SK-N-SH (cell line): ENCODE data around the gene FLRT1.

Source experiments
- CTCF ChIP-seq: fragments of 200-600 bp; sonication (generic); IDR thresholded peaks from 2 replicates; pipeline ENCODE4 v1.6.1; 2017; ENCODE audit warnings: antibody characterized with exemption, mild to moderate bottlenecking, moderate library complexity
- EP300 ChIP-seq, 2 experiments: IDR thresholded peaks; 2 replicates each; pipeline versions ENCODE4 v1.4.0 to v1.6.1; 2012; ENCODE audit warnings: borderline replicate concordance in 1 of 2, low read depth in 1 of 2, low read length in 1 of 2
- GATA2 ChIP-seq: sonication (generic); formaldehyde crosslinking; IDR thresholded peaks from 2 replicates; pipeline ENCODE4 v1.5.0; 2020; ENCODE audit warnings: mild to moderate bottlenecking, missing genetic modification reagents
- JUND ChIP-seq: IDR thresholded peaks from 2 replicates; pipeline ENCODE4 v1.4.0; 2012
- POLR2AphosphoS5 ChIP-seq: IDR thresholded peaks from 2 replicates; pipeline ENCODE4 v1.6.1; 2012; ENCODE audit warnings: low read depth, low read length
- RAD21 ChIP-seq: IDR thresholded peaks from 2 replicates; pipeline ENCODE4 v1.6.1; 2012; ENCODE audit warnings: mild to moderate bottlenecking, low read length
- RFX5 ChIP-seq: IDR thresholded peaks from 2 replicates; pipeline ENCODE4 v1.6.1; 2012; ENCODE audit warnings: mild to moderate bottlenecking, improper control_type of control experiment, low read length
- SMC3 ChIP-seq: IDR thresholded peaks from 2 replicates; pipeline ENCODE4 v1.6.1; 2012; ENCODE audit warnings: low read depth, low read length, improper control_type of control experiment
- TCF12 ChIP-seq: IDR thresholded peaks from 2 replicates; pipeline ENCODE4 v1.4.0; 2012
- TEAD4 ChIP-seq: IDR thresholded peaks from 2 replicates; pipeline ENCODE4 v1.4.0; 2012; ENCODE audit warnings: mild to moderate bottlenecking, borderline replicate concordance; ENCODE audit not compliant: insufficient read depth

GRCh38 chr11:64074239-64074638, 38.5 kb downstream of the FLRT1 start:
- TF ChIP-seq CTCF, result no peak
- TF ChIP-seq JUND, result no peak
- TF ChIP-seq POLR2AphosphoS5, result no peak
- no peak for TF ChIP-seq GATA2
- no peak for TF ChIP-seq TCF12
- TF ChIP-seq EP300 (IDR thresholded peaks at IDR 0.05; ENCODE audit: borderline replicate concordance in 1 of 2, low read depth in 1 of 2, low read length in 1 of 2), result no peak
- TF ChIP-seq TEAD4, result no peak
- no peak for TF ChIP-seq SMC3
- no peak for TF ChIP-seq RAD21
- TF ChIP-seq RFX5, result no peak
